ENCODE results near the gene ITGA1. TPM values are rescaled to one million over a fixed set of nuclear protein-coding genes. Genes with fewer than 3 reads are reported as not detected.

ITGA1 gene
- total and polyA plus RNA-seq, 4 donors, result 17.8 to 152 (median 98.5) TPM

GRCh38 chr5:52887066-52887465 is 99.3 kb downstream of the ITGA1 start:
- 86 to 95% methylated on average over 2 of the region's 2 CpGs for WGBS, 2 donors
- Histone ChIP-seq H3K4me3 (ENCODE audit: low read length in 2 of 2) (no peak overlapping the region), H3K9me3 (ENCODE audit: control insufficient read depth, low read length) (no peaks in the 10 kb centered on the region), H3K27me3 (ENCODE audit: control insufficient read depth in 1 of 2, insufficient read depth in 2 of 2, low read length in 1 of 2) (no peaks in the 10 kb centered on the region), H3K4me1 (ENCODE audit: control insufficient read depth in 1 of 2, insufficient read depth in 2 of 2, low read length in 2 of 2) (peaks cover 2 to 4% of the 10 kb centered on the region in 2 donors), H3K36me3 (ENCODE audit: control insufficient read depth in 1 of 2, insufficient read depth in 2 of 2, low read length in 1 of 2) (peaks cover 0 to 2% of the 10 kb centered on the region in 2 donors), H3K27ac (ENCODE audit: low read depth in 1 of 2, low read length in 2 of 2) (no peak overlapping the region)
- intact Hi-C loops (cut with DNase I), result no loop called here
- no peak for ATAC-seq (ENCODE audit: low FRiP score)
- no peak for DNase-seq

GRCh38 chr5:52888363-52888762 is 100.6 kb downstream of the ITGA1 start:
- DNase-seq (no peak), ATAC-seq (ENCODE audit: low FRiP score) (no peak)
- Histone ChIP-seq H3K9me3 (ENCODE audit: control insufficient read depth, low read length) (no peaks in the 10 kb centered on the region), H3K36me3 (ENCODE audit: control insufficient read depth in 1 of 2, insufficient read depth in 2 of 2, low read length in 1 of 2) (peaks cover 0 to 2% of the 10 kb centered on the region in 2 donors), H3K4me3 (ENCODE audit: low read length in 2 of 2) (no peak overlapping the region), H3K4me1 (ENCODE audit: control insufficient read depth in 1 of 2, insufficient read depth in 2 of 2, low read length in 2 of 2) (peaks cover 2 to 4% of the 10 kb centered on the region in 2 donors), H3K27me3 (ENCODE audit: control insufficient read depth in 1 of 2, insufficient read depth in 2 of 2, low read length in 1 of 2) (no peaks in the 10 kb centered on the region), H3K27ac (ENCODE audit: low read depth in 1 of 2, low read length in 2 of 2) (no peak overlapping the region)
- intact Hi-C loops (cut with DNase I), result no loop called here
- 79 to 84% methylated on average over 5 of the region's 5 CpGs for WGBS, 2 donors

- H3K4me3 ChIP-seq (ENCODE audit: low read length in 2 of 2), result no peak overlapping the region
- H3K36me3 ChIP-seq (ENCODE audit: control insufficient read depth in 1 of 2, insufficient read depth in 2 of 2, low read length in 1 of 2), result peaks cover 0 to 3% of the 10 kb centered on the region in 2 donors
- no peak for ATAC-seq (ENCODE audit: low FRiP score)
- intact Hi-C loops (cut with DNase I), result loop anchor here (10.0 kb wide), 2 partner anchors 48 to 88 kb away; no protein-coding TSS in a partner anchor
- H3K9me3 ChIP-seq (ENCODE audit: control insufficient read depth, low read length), result no peaks in the 10 kb centered on the region
- WGBS, 2 donors, result 53 to 59% methylated on average over 6 of the region's 6 CpGs
- H3K4me1 ChIP-seq (ENCODE audit: control insufficient read depth in 1 of 2, insufficient read depth in 2 of 2, low read length in 2 of 2), result peaks cover 11 to 23% of the 10 kb centered on the region in 2 donors
- no peaks in the 10 kb centered on the region for H3K27me3 ChIP-seq (ENCODE audit: control insufficient read depth in 1 of 2, insufficient read depth in 2 of 2, low read length in 1 of 2)
- no peak for DNase-seq
- peak overlapping the region in 1 of 2 donors; percentile 68 for H3K27ac ChIP-seq (ENCODE audit: low read depth in 1 of 2, low read length in 2 of 2)
Measured at GRCh38 chr5:52892242-52892878, 104.6 kb downstream of the ITGA1 start.

- intact Hi-C loops (cut with DNase I), result loop anchor here (10.0 kb wide), 2 partner anchors 48 to 88 kb away; no protein-coding TSS in a partner anchor
- H3K36me3 ChIP-seq (ENCODE audit: control insufficient read depth in 1 of 2, insufficient read depth in 2 of 2, low read length in 1 of 2), result peaks cover 0 to 3% of the 10 kb centered on the region in 2 donors
- ATAC-seq (ENCODE audit: low FRiP score) (peak; percentile 52), DNase-seq (no peak)
- no peaks in the 10 kb centered on the region for H3K27me3 ChIP-seq (ENCODE audit: control insufficient read depth in 1 of 2, insufficient read depth in 2 of 2, low read length in 1 of 2)
- H3K9me3 ChIP-seq (ENCODE audit: control insufficient read depth, low read length), result no peaks in the 10 kb centered on the region
- no peak overlapping the region for H3K4me3 ChIP-seq (ENCODE audit: low read length in 2 of 2)
- peaks cover 12 to 23% of the 10 kb centered on the region in 2 donors for H3K4me1 ChIP-seq (ENCODE audit: control insufficient read depth in 1 of 2, insufficient read depth in 2 of 2, low read length in 2 of 2)
- no peak overlapping the region for H3K27ac ChIP-seq (ENCODE audit: low read depth in 1 of 2, low read length in 2 of 2)
Measured at GRCh38 chr5:52893105-52893504, 105.4 kb downstream of the ITGA1 start.

GRCh38 chr5:52893863-52894262 is 106.1 kb downstream of the ITGA1 start:
- no peaks in the 10 kb centered on the region for H3K9me3 ChIP-seq (ENCODE audit: control insufficient read depth, low read length)
- no peaks in the 10 kb centered on the region for H3K27me3 ChIP-seq (ENCODE audit: control insufficient read depth in 1 of 2, insufficient read depth in 2 of 2, low read length in 1 of 2)
- intact Hi-C loops (cut with DNase I), result loop anchor here (10.0 kb wide), 2 partner anchors 49 to 89 kb away; no protein-coding TSS in a partner anchor
- H3K4me3 ChIP-seq (ENCODE audit: low read length in 2 of 2), result no peak overlapping the region
- ATAC-seq (ENCODE audit: low FRiP score) (no peak), DNase-seq (no peak)
- H3K4me1 ChIP-seq (ENCODE audit: control insufficient read depth in 1 of 2, insufficient read depth in 2 of 2, low read length in 2 of 2), result peaks cover 12 to 23% of the 10 kb centered on the region in 2 donors
- peaks cover 0 to 3% of the 10 kb centered on the region in 2 donors for H3K36me3 ChIP-seq (ENCODE audit: control insufficient read depth in 1 of 2, insufficient read depth in 2 of 2, low read length in 1 of 2)
- H3K27ac ChIP-seq (ENCODE audit: low read depth in 1 of 2, low read length in 2 of 2), result peak overlapping the region; percentile 82 to 84
- 73 to 75% methylated on average over 1 of the region's 1 CpG for WGBS, 2 donors

GRCh38 chr5:52894451-52894850 is 106.7 kb downstream of the ITGA1 start:
- H3K4me3 ChIP-seq (ENCODE audit: low read length in 2 of 2), result no peak overlapping the region
- intact Hi-C loops (cut with DNase I), result loop anchor here (10.0 kb wide), 2 partner anchors 50 to 90 kb away; no protein-coding TSS in a partner anchor
- ATAC-seq (ENCODE audit: low FRiP score) (no peak), DNase-seq (no peak)
- peaks cover 13 to 22% of the 10 kb centered on the region in 2 donors for H3K4me1 ChIP-seq (ENCODE audit: control insufficient read depth in 1 of 2, insufficient read depth in 2 of 2, low read length in 2 of 2)
- WGBS, 2 donors, result 25% methylated on average over 2 of the region's 2 CpGs
- H3K36me3 ChIP-seq (ENCODE audit: control insufficient read depth in 1 of 2, insufficient read depth in 2 of 2, low read length in 1 of 2), result peaks cover 0 to 3% of the 10 kb centered on the region in 2 donors
- peak overlapping the region in 1 of 2 donors; percentile 82 for H3K27ac ChIP-seq (ENCODE audit: low read depth in 1 of 2, low read length in 2 of 2)
- no peaks in the 10 kb centered on the region for H3K27me3 ChIP-seq (ENCODE audit: control insufficient read depth in 1 of 2, insufficient read depth in 2 of 2, low read length in 1 of 2)
- H3K9me3 ChIP-seq (ENCODE audit: control insufficient read depth, low read length), result no peaks in the 10 kb centered on the region

- H3K27ac ChIP-seq (ENCODE audit: low read depth in 1 of 2, low read length in 2 of 2), result peak overlapping the region; percentile 80 to 82
- peaks cover 11 to 19% of the 10 kb centered on the region in 2 donors for H3K4me1 ChIP-seq (ENCODE audit: control insufficient read depth in 1 of 2, insufficient read depth in 2 of 2, low read length in 2 of 2)
- DNase-seq (no peak), ATAC-seq (ENCODE audit: low FRiP score) (peak; percentile 75)
- intact Hi-C loops (cut with DNase I), result loop anchor here (10.0 kb wide), 2 partner anchors 50 to 90 kb away; no protein-coding TSS in a partner anchor
- no peak overlapping the region for H3K4me3 ChIP-seq (ENCODE audit: low read length in 2 of 2)
- no peaks in the 10 kb centered on the region for H3K9me3 ChIP-seq (ENCODE audit: control insufficient read depth, low read length)
- H3K36me3 ChIP-seq (ENCODE audit: control insufficient read depth in 1 of 2, insufficient read depth in 2 of 2, low read length in 1 of 2), result peaks cover 0 to 3% of the 10 kb centered on the region in 2 donors
- 3 to 7% methylated on average over 2 of the region's 2 CpGs for WGBS, 2 donors
- no peaks in the 10 kb centered on the region for H3K27me3 ChIP-seq (ENCODE audit: control insufficient read depth in 1 of 2, insufficient read depth in 2 of 2, low read length in 1 of 2)
Measured at GRCh38 chr5:52895075-52895474, 107.4 kb downstream of the ITGA1 start.

GRCh38 chr5:52895572-52896413 is 108.1 kb downstream of the ITGA1 start:
- peak overlapping the region in 1 of 2 donors; percentile 94 for H3K27ac ChIP-seq (ENCODE audit: low read depth in 1 of 2, low read length in 2 of 2)
- H3K36me3 ChIP-seq (ENCODE audit: control insufficient read depth in 1 of 2, insufficient read depth in 2 of 2, low read length in 1 of 2), result peaks cover 0 to 3% of the 10 kb centered on the region in 2 donors
- no peaks in the 10 kb centered on the region for H3K27me3 ChIP-seq (ENCODE audit: control insufficient read depth in 1 of 2, insufficient read depth in 2 of 2, low read length in 1 of 2)
- no peaks in the 10 kb centered on the region for H3K9me3 ChIP-seq (ENCODE audit: control insufficient read depth, low read length)
- intact Hi-C loops (cut with DNase I), result loop anchor here (10.0 kb wide), 2 partner anchors 51 to 91 kb away; no protein-coding TSS in a partner anchor
- H3K4me1 ChIP-seq (ENCODE audit: control insufficient read depth in 1 of 2, insufficient read depth in 2 of 2, low read length in 2 of 2), result peaks cover 11 to 19% of the 10 kb centered on the region in 2 donors
- ATAC-seq (ENCODE audit: low FRiP score) (no peak), DNase-seq (no peak)
- WGBS, 2 donors, result 36 to 42% methylated on average over 5 of the region's 5 CpGs
- no peak overlapping the region for H3K4me3 ChIP-seq (ENCODE audit: low read length in 2 of 2)

Measured in aorta (tissue), 5 donors.